Lung (tissue), 12 donors: ENCODE measurements around the gene PHF13. TPM values are rescaled to one million over a fixed set of nuclear protein-coding genes. Genes with fewer than 3 reads are reported as not detected.

ENCODE experiments used
- ATAC-seq: fragments of 200-7000 bp; cut with Tn5 transposase; one replicate; pipeline ENCODE4 v1.9.1; 2020; ENCODE audit warnings: moderate number of reproducible peaks; ENCODE audit not compliant: insufficient read depth, low FRiP score
- DNase-seq, 3 donors: peaks; one replicate each; pipeline ENCODE4 v3.0.0-alpha.2; 2013 to 2017
- H3K27ac ChIP-seq, 2 donors: one replicate each; pipeline ENCODE4 v1.5.1; 2013; ENCODE audit warnings: mild to moderate bottlenecking in 2 of 2, moderate library complexity in 2 of 2, control low read depth in 1 of 2, inconsistent platforms in 1 of 2, low read depth in 1 of 2, low read length in 1 of 2
- H3K27me3 ChIP-seq, 3 donors: one replicate each; pipeline ENCODE4 v1.5.1; 2013; ENCODE audit warnings: low read length in 2 of 3; ENCODE audit not compliant: control insufficient read depth in 3 of 3, insufficient read depth in 3 of 3
- H3K36me3 ChIP-seq, 4 donors: one replicate each; pipeline ENCODE4 v1.5.1; 2013; ENCODE audit warnings: low read length in 4 of 4, mild to moderate bottlenecking in 1 of 4, moderate library complexity in 1 of 4; ENCODE audit not compliant: control insufficient read depth in 4 of 4, insufficient read depth in 4 of 4
- H3K4me1 ChIP-seq, 5 donors: one replicate each; pipeline ENCODE4 v1.5.1; 2013; ENCODE audit warnings: low read length in 5 of 5, mild to moderate bottlenecking in 2 of 5, moderate library complexity in 1 of 5; ENCODE audit not compliant: control insufficient read depth in 5 of 5, insufficient read depth in 5 of 5
- H3K4me3 ChIP-seq: one replicate; pipeline ENCODE4 v1.5.1; 2013; ENCODE audit warnings: mild to moderate bottlenecking, control low read depth, moderate library complexity
- H3K9ac ChIP-seq, 2 donors: one replicate each; pipeline ENCODE4 v1.5.1; 2013; ENCODE audit warnings: low read length in 2 of 2, control low read depth in 1 of 2; ENCODE audit not compliant: insufficient read depth in 1 of 2
- H3K9me3 ChIP-seq, 4 donors: one replicate each; pipeline ENCODE4 v1.5.1; 2013; ENCODE audit warnings: low read length in 3 of 4, mild to moderate bottlenecking in 1 of 4, moderate library complexity in 1 of 4; ENCODE audit not compliant: control insufficient read depth in 4 of 4, insufficient read depth in 3 of 4
- WGBS, 2 donors: extraction: QIAGEN DNeasy Blood & Tissue Kit; methylation state at CpG; one replicate each; pipeline ENCODE4 v1.1.7; 2013; 5-methylcytosine and 5-hydroxymethylcytosine counted together
- polyA plus RNA-seq, 2 donors: library from polyadenylated mRNA; stranded (reverse); fragments of 200-250 nt; gene quantifications; one replicate each; pipeline ENCODE4 v1.2.1, GENCODE V29; 2013
- total RNA-seq, 2 donors: library from RNA; depleted of rRNA in 1 of 2; stranded (reverse); fragments of >200 nt in 1 of 2; gene quantifications; one replicate each; pipeline ENCODE4 v1.2.1, GENCODE V29; 2014 to 2021
- TF ChIP-seq, protein P1 (sequence below): IDR thresholded peaks from 2 replicates; pipeline ENCODE4 v1.5.1; 2012; ENCODE audit warnings: mild to moderate bottlenecking; ENCODE audit errors: control extremely low read depth, extremely low read depth
- donor health status: control.
- donor health status: control.
- donor health status: Bipolar disorder and iron deficiency.
- donor health status: healthy.
- donor health status: DM: yes; HTN: yes; CAD: no.

Gene PHF13
- total and polyA plus RNA-seq, 4 donors, result 5.4 to 20.6 (median 7.2) TPM

- Histone ChIP-seq H3K36me3 (peaks cover 2 to 33% (median 26%) of the 10 kb centered on the region in 4 donors), H3K9me3 (no peaks in the 10 kb centered on the region), H3K4me3 (no peak overlapping the region), H3K27ac (no peak overlapping the region), H3K9ac (no peak overlapping the region), H3K4me1 (peaks cover 0 to 8% (median 0%) of the 10 kb centered on the region in 5 donors), H3K27me3 (no peaks in the 10 kb centered on the region)
- ATAC-seq (no peak), DNase-seq (no peak)
- 91 to 96% methylated on average over 21 of the region's 21 CpGs for WGBS, 2 donors
- TF ChIP-seq, protein P1, sequence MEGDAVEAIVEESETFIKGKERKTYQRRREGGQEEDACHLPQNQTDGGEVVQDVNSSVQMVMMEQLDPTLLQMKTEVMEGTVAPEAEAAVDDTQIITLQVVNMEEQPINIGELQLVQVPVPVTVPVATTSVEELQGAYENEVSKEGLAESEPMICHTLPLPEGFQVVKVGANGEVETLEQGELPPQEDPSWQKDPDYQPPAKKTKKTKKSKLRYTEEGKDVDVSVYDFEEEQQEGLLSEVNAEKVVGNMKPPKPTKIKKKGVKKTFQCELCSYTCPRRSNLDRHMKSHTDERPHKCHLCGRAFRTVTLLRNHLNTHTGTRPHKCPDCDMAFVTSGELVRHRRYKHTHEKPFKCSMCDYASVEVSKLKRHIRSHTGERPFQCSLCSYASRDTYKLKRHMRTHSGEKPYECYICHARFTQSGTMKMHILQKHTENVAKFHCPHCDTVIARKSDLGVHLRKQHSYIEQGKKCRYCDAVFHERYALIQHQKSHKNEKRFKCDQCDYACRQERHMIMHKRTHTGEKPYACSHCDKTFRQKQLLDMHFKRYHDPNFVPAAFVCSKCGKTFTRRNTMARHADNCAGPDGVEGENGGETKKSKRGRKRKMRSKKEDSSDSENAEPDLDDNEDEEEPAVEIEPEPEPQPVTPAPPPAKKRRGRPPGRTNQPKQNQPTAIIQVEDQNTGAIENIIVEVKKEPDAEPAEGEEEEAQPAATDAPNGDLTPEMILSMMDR, result no peak
Measured at GRCh38 chr1:6627841-6628545, 14.5 kb downstream of the PHF13 start.

GRCh38 chr1:6628971-6629479, 15.5 kb downstream of the PHF13 start:
- Histone ChIP-seq H3K9ac (no peak overlapping the region), H3K36me3 (peaks cover 6 to 38% (median 26%) of the 10 kb centered on the region in 4 donors), H3K27ac (no peak overlapping the region), H3K27me3 (no peaks in the 10 kb centered on the region), H3K4me1 (peaks cover 0 to 8% (median 0%) of the 10 kb centered on the region in 5 donors), H3K4me3 (no peak overlapping the region), H3K9me3 (no peaks in the 10 kb centered on the region)
- DNase-seq (no peak), ATAC-seq (no peak)
- WGBS, 2 donors, result 89 to 96% methylated on average over 12 of the region's 12 CpGs
- TF ChIP-seq, protein P1, result no peak

- no peak overlapping the region for H3K9ac ChIP-seq
Measured at GRCh38 chr1:6630027-6630426, 16.5 kb downstream of the PHF13 start.

More at GRCh38 chr1:6630027-6630426, 16.5 kb downstream of the PHF13 start:
- no peak overlapping the region for H3K4me3 ChIP-seq
- TF ChIP-seq, protein P1, result no peak
- DNase-seq (no peak), ATAC-seq (no peak)
- no peaks in the 10 kb centered on the region for H3K9me3 ChIP-seq
- 95 to 96% methylated on average over 8 of the region's 8 CpGs for WGBS, 2 donors
- H3K27me3 ChIP-seq, result no peaks in the 10 kb centered on the region
- no peak overlapping the region for H3K27ac ChIP-seq
- peaks cover 0 to 8% (median 0%) of the 10 kb centered on the region in 5 donors for H3K4me1 ChIP-seq
- peaks cover 6 to 46% (median 29%) of the 10 kb centered on the region in 4 donors for H3K36me3 ChIP-seq
